PC-3 (cell line): ENCODE data around the gene NOVA1. TPM values are rescaled to one million over a fixed set of nuclear protein-coding genes. Genes with fewer than 3 reads are reported as not detected.
A peak's percentile ranks its signal among the peaks of the same experiment; 100 is the strongest.

Source experiments
- ATAC-seq: fragments of 200-7000 bp; cut with Tn5 transposase; 2 replicates; pipeline ENCODE4 v1.9.1; 2020; ENCODE audit warnings: mild to moderate bottlenecking, moderate library complexity
- BruUV-seq: library from RNA; stranded (reverse); fragments of 400-500 nt; replicated peaks from 2 replicates; lab custom pipeline; 2021; lab: Mats Ljungman, UMichigan
- CTCF ChIA-PET: fragments of 300-600 bp; sonication (Branson Sonifier 250); formaldehyde crosslinking; loops from one replicate; lab custom pipeline; 2022; ENCODE audit warnings: antibody characterized with exemption; lab: Charles Lee
- POLR2A ChIA-PET: fragments of 300-600 bp; sonication (Branson Sonifier 250); formaldehyde crosslinking; loops from one replicate; lab custom pipeline; 2022; ENCODE audit warnings: antibody characterized with exemption; ENCODE audit not compliant: unreplicated experiment; lab: Charles Lee
- DNase-seq: peaks from one replicate; pipeline ENCODE4 v3.0.0-alpha.2; 2015
- H2AFZ ChIP-seq: fragments of 300-600 bp; sonication (generic); 2 replicates; pipeline ENCODE4 v1.6.0; 2016; ENCODE audit warnings: antibody characterized with exemption, low read length
- H3F3A ChIP-seq: fragments of 300-600 bp; sonication (generic); one replicate; pipeline ENCODE4 v1.6.0; 2017; ENCODE audit warnings: antibody characterized with exemption, low read length, control low read depth, mild to moderate bottlenecking; ENCODE audit not compliant: unreplicated experiment
- H3K27ac ChIP-seq: fragments of 300-600 bp; sonication (generic); 2 replicates; pipeline ENCODE4 v1.5.1; 2016; ENCODE audit warnings: mild to moderate bottlenecking, low read length
- H3K27me3 ChIP-seq: fragments of 300-600 bp; sonication (generic); 2 replicates; pipeline ENCODE4 v1.6.1; 2016; ENCODE audit warnings: low read length, mixed read lengths
- H3K36me3 ChIP-seq: fragments of 300-600 bp; sonication (generic); 2 replicates; pipeline ENCODE4 v1.6.1; 2016; ENCODE audit warnings: low read depth, mixed run types, low read length, mixed read lengths
- H3K4me1 ChIP-seq: fragments of 300-600 bp; sonication (generic); 2 replicates; pipeline ENCODE4 v1.5.1; 2016; ENCODE audit warnings: low read length; ENCODE audit not compliant: insufficient read depth
- H3K4me2 ChIP-seq: fragments of 300-600 bp; sonication (generic); 2 replicates; pipeline ENCODE4 v1.6.0; 2016; ENCODE audit warnings: low read length
- H3K4me3 ChIP-seq: fragments of 300-600 bp; sonication (generic); 2 replicates; pipeline ENCODE4 v1.5.1; 2016; ENCODE audit warnings: mild to moderate bottlenecking, low read length, mixed read lengths
- H3K79me2 ChIP-seq: fragments of 300-600 bp; sonication (generic); 2 replicates; pipeline ENCODE4 v1.6.1; 2017; ENCODE audit warnings: low read length, mixed read lengths
- H3K9ac ChIP-seq: fragments of 300-600 bp; sonication (generic); 2 replicates; pipeline ENCODE4 v1.6.0; 2016; ENCODE audit warnings: mild to moderate bottlenecking, low read length
- H3K9me2 ChIP-seq: fragments of 300-600 bp; sonication (generic); replicated peaks from 2 replicates; pipeline ENCODE4 v1.6.1; 2016; ENCODE audit warnings: mixed run types, low read length, mixed read lengths
- H3K9me3 ChIP-seq: fragments of 300-600 bp; sonication (generic); 2 replicates; pipeline ENCODE4 v1.6.1; 2016; ENCODE audit warnings: low read length, mixed read lengths
- H4K20me1 ChIP-seq: fragments of 300-600 bp; sonication (generic); 2 replicates; pipeline ENCODE4 v1.6.1; 2016; ENCODE audit warnings: low read length, mixed read lengths
- EZH2 ChIP-seq: fragments of 300-600 bp; sonication (generic); IDR thresholded peaks from one replicate; pipeline ENCODE4 v1.6.1; 2017; ENCODE audit warnings: antibody characterized with exemption, mild to moderate bottlenecking, low read length; ENCODE audit not compliant: unreplicated experiment
- EZH2phosphoT487 ChIP-seq: fragments of 300-600 bp; sonication (generic); IDR thresholded peaks from 2 replicates; pipeline ENCODE4 v1.6.1; 2018; ENCODE audit warnings: mild to moderate bottlenecking, antibody characterized with exemption, low read length, borderline replicate concordance
- intact Hi-C: fragments of 100-400 bp; cut with micrococcal nuclease; formaldehyde crosslinking; loops from 2 replicates; pipeline ENCODE4 v1.9.0; 2023
- total RNA-seq: library from RNA; depleted of rRNA; stranded (reverse); fragments of >200 nt; gene quantifications from 2 replicates; pipeline ENCODE4 v1.2.3, GENCODE V29; 2014
- TF ChIP-seq, protein P1 (sequence below): fragments of 300-600 bp; sonication (generic); conservative IDR thresholded peaks from 2 replicates; pipeline ENCODE4 v1.5.1; 2017; ENCODE audit warnings: antibody characterized with exemption, low read depth, mild to moderate bottlenecking, low read length

The NOVA1 gene
- total RNA-seq, 1 experiment from 2014 or later = 1.1 TPM

DNA sequence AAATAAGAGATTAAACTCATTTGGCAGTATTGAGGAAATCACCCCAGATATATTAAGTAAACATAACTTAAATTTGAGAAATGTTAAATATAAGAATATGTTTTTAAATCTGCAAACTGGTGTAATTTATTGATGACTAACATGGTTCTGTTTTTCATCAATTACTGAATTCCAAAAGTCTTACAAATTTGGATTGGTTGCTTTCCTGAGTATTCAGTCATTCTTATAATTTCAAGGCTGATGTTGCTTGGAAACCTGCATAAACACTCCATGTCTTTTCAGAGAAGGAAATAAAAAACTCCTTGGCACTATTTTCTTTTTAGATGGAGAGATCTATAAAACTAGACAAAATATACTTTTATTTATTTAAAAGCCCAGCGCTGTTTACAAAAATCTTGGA, 71.7 kb downstream of the NOVA1 start:
- TF ChIP-seq EZH2phosphoT487 (no peak), EZH2 (no peak)
- TF ChIP-seq, protein P1, sequence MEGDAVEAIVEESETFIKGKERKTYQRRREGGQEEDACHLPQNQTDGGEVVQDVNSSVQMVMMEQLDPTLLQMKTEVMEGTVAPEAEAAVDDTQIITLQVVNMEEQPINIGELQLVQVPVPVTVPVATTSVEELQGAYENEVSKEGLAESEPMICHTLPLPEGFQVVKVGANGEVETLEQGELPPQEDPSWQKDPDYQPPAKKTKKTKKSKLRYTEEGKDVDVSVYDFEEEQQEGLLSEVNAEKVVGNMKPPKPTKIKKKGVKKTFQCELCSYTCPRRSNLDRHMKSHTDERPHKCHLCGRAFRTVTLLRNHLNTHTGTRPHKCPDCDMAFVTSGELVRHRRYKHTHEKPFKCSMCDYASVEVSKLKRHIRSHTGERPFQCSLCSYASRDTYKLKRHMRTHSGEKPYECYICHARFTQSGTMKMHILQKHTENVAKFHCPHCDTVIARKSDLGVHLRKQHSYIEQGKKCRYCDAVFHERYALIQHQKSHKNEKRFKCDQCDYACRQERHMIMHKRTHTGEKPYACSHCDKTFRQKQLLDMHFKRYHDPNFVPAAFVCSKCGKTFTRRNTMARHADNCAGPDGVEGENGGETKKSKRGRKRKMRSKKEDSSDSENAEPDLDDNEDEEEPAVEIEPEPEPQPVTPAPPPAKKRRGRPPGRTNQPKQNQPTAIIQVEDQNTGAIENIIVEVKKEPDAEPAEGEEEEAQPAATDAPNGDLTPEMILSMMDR = no peak
- Histone ChIP-seq H3F3A (no peaks in the 10 kb centered on the region), H3K79me2 (no peaks in the 10 kb centered on the region), H2AFZ (no peak overlapping the region), H3K36me3 (no peaks in the 10 kb centered on the region), H3K4me2 (no peak overlapping the region), H3K9me3 (no peaks in the 10 kb centered on the region), H4K20me1 (no peaks in the 10 kb centered on the region), H3K27me3 (no peaks in the 10 kb centered on the region), H3K27ac (no peak overlapping the region), H3K9me2 (no peaks in the 10 kb centered on the region), H3K4me1 (no peaks in the 10 kb centered on the region), H3K9ac (no peak overlapping the region), H3K4me3 (no peak overlapping the region)
- BruUV-seq = no TSS peak
- intact Hi-C loops = no loop called here
- ChIA-PET CTCF (no interaction called here), POLR2A (no interaction called here)
- ATAC-seq (no peak), DNase-seq (no peak)

GRCh38 chr14:26525085-26525484, 72.7 kb downstream of the NOVA1 start:
- no peaks in the 10 kb centered on the region for H3F3A ChIP-seq
- no peaks in the 10 kb centered on the region for H3K79me2 ChIP-seq
- no peaks in the 10 kb centered on the region for H4K20me1 ChIP-seq
- no peak overlapping the region for H3K4me2 ChIP-seq
- H3K4me3 ChIP-seq = no peak overlapping the region
- no peaks in the 10 kb centered on the region for H3K36me3 ChIP-seq
- DNase-seq (no peak), ATAC-seq (peak; percentile 13; the same call in 1 of the 2 replicates)
- no peak overlapping the region for H3K9ac ChIP-seq
- no peaks in the 10 kb centered on the region for H3K4me1 ChIP-seq
- no TSS peak for BruUV-seq
- intact Hi-C loops = no loop called here
- no peaks in the 10 kb centered on the region for H3K9me3 ChIP-seq
- no peak overlapping the region for H3K27ac ChIP-seq
- no peaks in the 10 kb centered on the region for H3K27me3 ChIP-seq
- H3K9me2 ChIP-seq = no peaks in the 10 kb centered on the region
- ChIA-PET POLR2A (no interaction called here), CTCF (no interaction called here)
- no peak overlapping the region for H2AFZ ChIP-seq
- TF ChIP-seq, protein P1 = no peak
- TF ChIP-seq EZH2 (no peak), EZH2phosphoT487 (no peak)

DNA sequence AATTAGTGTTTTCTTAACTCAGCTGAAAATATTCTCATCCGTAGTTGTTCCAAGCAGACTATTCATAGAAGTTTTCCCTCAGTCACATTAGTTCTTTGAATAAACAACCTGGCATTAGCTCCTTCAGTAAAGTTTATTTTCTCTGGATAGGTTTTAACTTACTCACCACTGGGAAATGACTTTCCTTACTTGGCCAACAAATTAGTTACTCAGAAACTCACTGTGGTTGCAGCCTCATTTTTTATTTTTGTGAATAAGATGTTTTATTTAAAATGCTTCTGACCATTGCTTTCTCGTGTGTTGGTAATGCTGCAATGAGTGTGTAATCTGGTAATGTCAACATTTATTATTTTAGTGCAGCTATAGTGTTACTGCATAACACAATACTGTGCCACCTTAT, 74.9 kb downstream of the NOVA1 start:
- BruUV-seq = no TSS peak
- H3K9me3 ChIP-seq = no peaks in the 10 kb centered on the region
- peak; percentile 27 for DNase-seq

More for the DNA sequence above, 74.9 kb downstream of the NOVA1 start:
- Histone ChIP-seq H3F3A (no peaks in the 10 kb centered on the region), H3K9ac (no peak overlapping the region), H3K9me2 (no peaks in the 10 kb centered on the region), H3K4me1 (no peaks in the 10 kb centered on the region), H2AFZ (no peak overlapping the region), H3K27me3 (no peaks in the 10 kb centered on the region), H3K4me3 (no peak overlapping the region), H3K27ac (peak overlapping the region; percentile 30), H3K79me2 (no peaks in the 10 kb centered on the region), H3K36me3 (no peaks in the 10 kb centered on the region), H4K20me1 (no peaks in the 10 kb centered on the region), H3K4me2 (no peak overlapping the region)
- ATAC-seq = peak; percentile 81
- TF ChIP-seq EZH2phosphoT487 = no peak
- TF ChIP-seq, protein P1 = no peak
- no peak for TF ChIP-seq EZH2
- CTCF ChIA-PET = interaction anchor here (0.5 kb wide), 1 partner anchor 230 kb away, joined by 4 read pairs; no protein-coding TSS in a partner anchor
- intact Hi-C loops = no loop called here
- POLR2A ChIA-PET = interaction anchor here (0.6 kb wide), 1 partner anchor 50 kb away, joined by 3 read pairs; no protein-coding TSS in a partner anchor
